Panc1 (cell line): Measurements from ENCODE around the gene RGPD4.
"Not testable (repeated sequence)": the region's sequence is repeated elsewhere in the genome, so short reads cannot be mapped to it uniquely, and the experiment has no call there.

Experiments used
- CTCF ChIP-seq: fragments of 450-650 bp; IDR thresholded peaks from 2 replicates; pipeline ENCODE4 v1.5.1; 2017; ENCODE audit warnings: mild to moderate bottlenecking
- REST ChIP-seq, 2 experiments: IDR thresholded peaks; 2 replicates each; pipeline ENCODE4 v1.6.1; 2011 to 2012; ENCODE audit warnings: low read depth in 2 of 2, control low read depth in 1 of 2, low read length in 1 of 2, mild to moderate bottlenecking in 1 of 2, moderate library complexity in 1 of 2; ENCODE audit not compliant: insufficient read depth in 1 of 2

DNA sequence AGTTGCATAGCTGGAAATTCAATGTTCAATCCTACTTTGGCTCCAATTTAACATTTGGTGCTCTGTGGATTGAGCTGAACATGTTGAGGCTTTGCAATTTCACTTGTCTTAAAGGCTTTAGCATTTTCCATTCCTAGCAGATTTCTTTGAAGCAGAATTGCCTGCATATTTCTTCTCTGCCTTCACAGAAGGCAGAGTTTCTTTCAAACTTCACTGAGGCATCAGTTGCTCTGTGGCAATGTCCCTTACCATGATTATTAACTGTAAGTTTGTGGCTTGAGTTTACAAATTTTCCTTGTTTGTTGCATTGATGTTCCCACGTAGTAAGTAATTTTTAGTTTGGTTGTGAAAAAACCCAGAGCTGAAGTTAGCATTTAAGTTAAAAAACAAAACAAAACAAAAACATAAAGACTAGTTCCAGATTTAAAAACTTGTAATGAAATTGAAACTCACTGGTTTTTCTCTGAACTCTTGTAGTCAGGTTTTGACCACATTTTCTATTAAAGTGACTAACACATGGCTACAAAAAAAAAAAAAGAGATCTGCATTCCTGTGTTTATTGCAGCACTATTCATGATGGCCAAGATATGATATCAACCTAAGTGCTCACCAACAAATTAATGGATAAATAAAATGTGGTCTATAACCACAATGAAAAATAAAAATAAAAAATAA lies 90.1 kb downstream of the RGPD4 start:
- TF ChIP-seq CTCF; REST (IDR thresholded peaks at IDR 0.05; ENCODE audit: insufficient read depth in 1 of 2, low read depth in 2 of 2, low read length in 1 of 2): not testable (repeated sequence)
